HFF-Myc (cell line): ENCODE measurements around the gene YWHAE.

ENCODE experiments used
- DNase-seq: peaks from one replicate; pipeline ENCODE4 v3.0.0-alpha.2; 2011; ENCODE audit warnings: low read depth; ENCODE audit errors: extremely low read depth
- H3K4me3 ChIP-seq: replicated peaks from 2 replicates; pipeline ENCODE4 v1.5.1; 2011; ENCODE audit warnings: low read depth, mild to moderate bottlenecking, control low read depth, low read length
- CTCF ChIP-seq: IDR thresholded peaks from 2 replicates; pipeline ENCODE4 v1.5.1; 2012; ENCODE audit warnings: mild to moderate bottlenecking, low read depth, low read length, control low read depth; ENCODE audit errors: missing control alignments

The YWHAE gene

GRCh38 chr17:1325766-1326165 lies 74.3 kb downstream of the YWHAE start:
- DNase-seq, result no peak
- no peak overlapping the region for H3K4me3 ChIP-seq
- TF ChIP-seq CTCF, result no peak

- H3K4me3 ChIP-seq, result no peak overlapping the region
- no peak for TF ChIP-seq CTCF
- DNase-seq, result no peak
These were observed 75.7 kb downstream of the YWHAE start for GRCh38 chr17:1324201-1324771.

- no peak for TF ChIP-seq CTCF
- DNase-seq, result no peak
- no peak overlapping the region for H3K4me3 ChIP-seq
These were observed 76.7 kb downstream of the YWHAE start for GRCh38 chr17:1323336-1323735.

- H3K4me3 ChIP-seq, result no peak overlapping the region
- no peak for TF ChIP-seq CTCF
- no peak for DNase-seq
These were observed 77.5 kb downstream of the YWHAE start for GRCh38 chr17:1322480-1322879.

- DNase-seq, result no peak
- no peak for TF ChIP-seq CTCF
- H3K4me3 ChIP-seq, result no peak overlapping the region
These were observed 78.0 kb downstream of the YWHAE start for GRCh38 chr17:1322014-1322428.

DNA sequence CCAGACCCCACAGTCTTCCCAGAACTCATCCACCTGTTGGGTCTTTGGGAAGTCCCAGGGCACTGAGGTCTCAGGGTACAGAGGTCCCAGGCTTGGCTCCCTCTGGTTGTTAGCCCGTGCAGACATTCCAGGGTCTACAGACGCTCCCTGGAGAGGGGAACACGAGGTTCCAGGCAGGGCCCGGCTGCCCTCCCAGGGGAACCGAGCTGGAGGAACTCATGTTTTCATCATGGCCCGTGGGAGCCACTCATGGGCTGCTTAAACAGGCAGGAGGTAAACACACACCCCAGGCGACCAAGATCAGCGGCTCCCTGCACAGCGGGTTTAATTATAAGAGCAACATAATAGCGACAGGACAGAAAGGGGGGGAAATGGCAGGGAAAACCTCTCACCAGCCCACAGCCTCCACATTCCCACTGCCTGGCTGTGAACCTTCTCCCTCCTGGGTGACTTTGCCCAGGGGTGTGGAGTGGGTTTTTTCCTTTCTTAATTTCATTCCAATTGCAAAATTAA lies 84.1 kb downstream of the YWHAE start:
- no peak for TF ChIP-seq CTCF
- no peak overlapping the region for H3K4me3 ChIP-seq
- DNase-seq, result no peak

GRCh38 chr17:1315409-1315808 lies 84.6 kb downstream of the YWHAE start:
- no peak overlapping the region for H3K4me3 ChIP-seq
- no peak for DNase-seq
- no peak for TF ChIP-seq CTCF
